Measurements from ENCODE around the gene ABCG5.

The ABCG5 gene

GRCh38 chr2:43778233-43778632 is 60.4 kb downstream of the ABCG5 start:
- DNase-seq (ENCODE audit: low read depth): no peak
- no peak overlapping the region for H3K4me3 ChIP-seq (ENCODE audit: low read depth, low read length)
- no peak for TF ChIP-seq CTCF (IDR thresholded peaks at IDR 0.05; ENCODE audit: low read depth, low read length, missing control alignments)

GRCh38 chr2:43777306-43777926 is 61.2 kb downstream of the ABCG5 start:
- no peak for TF ChIP-seq CTCF (IDR thresholded peaks at IDR 0.05; ENCODE audit: low read depth, low read length, missing control alignments)
- no peak for DNase-seq (ENCODE audit: low read depth)
- no peak overlapping the region for H3K4me3 ChIP-seq (ENCODE audit: low read depth, low read length)

- DNase-seq (ENCODE audit: low read depth): no peak
- no peak overlapping the region for H3K4me3 ChIP-seq (ENCODE audit: low read depth, low read length)
- TF ChIP-seq CTCF (IDR thresholded peaks at IDR 0.05; ENCODE audit: low read depth, low read length, missing control alignments): no peak
Measured at GRCh38 chr2:43776324-43776723, 62.3 kb downstream of the ABCG5 start.

- peak overlapping the region; percentile 69 for H3K4me3 ChIP-seq (ENCODE audit: low read depth, low read length)
- no peak for DNase-seq (ENCODE audit: low read depth)
- TF ChIP-seq CTCF (IDR thresholded peaks at IDR 0.05; ENCODE audit: low read depth, low read length, missing control alignments): no peak
Measured at GRCh38 chr2:43774617-43775016, 64.0 kb downstream of the ABCG5 start.

GRCh38 chr2:43773876-43774613 is 64.6 kb downstream of the ABCG5 start, which contains the start of gene DYNC2LI1:
Gene DYNC2LI1, plus strand, starts transcription at chr2:43774039. Its CDS starts 100 bp downstream, at chr2:43774139.
- TF ChIP-seq CTCF (IDR thresholded peaks at IDR 0.05; ENCODE audit: low read depth, low read length, missing control alignments): no peak
- peak; percentile 50 for DNase-seq (ENCODE audit: low read depth)
- peak within 1 kb of the TSS; percentile 69 for H3K4me3 ChIP-seq (ENCODE audit: low read depth, low read length)

- no peak for TF ChIP-seq CTCF (IDR thresholded peaks at IDR 0.05; ENCODE audit: low read depth, low read length, missing control alignments)
- H3K4me3 ChIP-seq (ENCODE audit: low read depth, low read length): no peak overlapping the region
- DNase-seq (ENCODE audit: low read depth): no peak
Measured at GRCh38 chr2:43766006-43766405, 72.6 kb downstream of the ABCG5 start.
